DOHH2 (cell line): ENCODE results near the gene CCDC17.

Experiments used
- EZH2phosphoT487 ChIP-seq: fragments of 200-600 bp; sonication (generic); IDR thresholded peaks from 2 replicates; pipeline ENCODE4 v1.6.1; 2017; ENCODE audit warnings: borderline replicate concordance, mild to moderate bottlenecking, antibody characterized with exemption, low read length, moderate library complexity, mixed read lengths
- TF ChIP-seq, protein P1 (sequence below): fragments of 200-600 bp; sonication (generic); IDR thresholded peaks from one replicate; pipeline ENCODE4 v1.5.1; 2014; ENCODE audit warnings: antibody characterized with exemption, mild to moderate bottlenecking, low read depth, low read length; ENCODE audit not compliant: poor library complexity, severe bottlenecking

DNA sequence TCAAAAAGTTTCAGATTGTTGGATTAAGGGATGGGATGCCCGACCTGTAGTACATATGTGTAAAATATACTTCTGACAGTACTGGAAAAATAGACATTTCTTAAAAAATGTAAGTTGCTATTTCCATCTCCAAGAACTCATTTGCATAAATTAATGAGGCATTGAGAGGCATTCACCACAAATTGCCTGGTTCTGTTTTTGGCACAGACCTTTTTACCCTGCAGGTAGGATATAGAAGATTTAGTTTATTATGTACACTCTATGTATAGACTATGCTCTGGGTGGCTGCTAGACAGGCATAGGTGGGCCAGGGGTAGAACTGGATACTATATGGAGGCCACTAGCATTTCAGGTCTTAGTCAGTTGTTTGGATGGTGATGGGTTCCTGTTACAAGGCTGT lies 8.0 kb downstream of the CCDC17 start:
- TF ChIP-seq EZH2phosphoT487 = no peak
- TF ChIP-seq, protein P1, sequence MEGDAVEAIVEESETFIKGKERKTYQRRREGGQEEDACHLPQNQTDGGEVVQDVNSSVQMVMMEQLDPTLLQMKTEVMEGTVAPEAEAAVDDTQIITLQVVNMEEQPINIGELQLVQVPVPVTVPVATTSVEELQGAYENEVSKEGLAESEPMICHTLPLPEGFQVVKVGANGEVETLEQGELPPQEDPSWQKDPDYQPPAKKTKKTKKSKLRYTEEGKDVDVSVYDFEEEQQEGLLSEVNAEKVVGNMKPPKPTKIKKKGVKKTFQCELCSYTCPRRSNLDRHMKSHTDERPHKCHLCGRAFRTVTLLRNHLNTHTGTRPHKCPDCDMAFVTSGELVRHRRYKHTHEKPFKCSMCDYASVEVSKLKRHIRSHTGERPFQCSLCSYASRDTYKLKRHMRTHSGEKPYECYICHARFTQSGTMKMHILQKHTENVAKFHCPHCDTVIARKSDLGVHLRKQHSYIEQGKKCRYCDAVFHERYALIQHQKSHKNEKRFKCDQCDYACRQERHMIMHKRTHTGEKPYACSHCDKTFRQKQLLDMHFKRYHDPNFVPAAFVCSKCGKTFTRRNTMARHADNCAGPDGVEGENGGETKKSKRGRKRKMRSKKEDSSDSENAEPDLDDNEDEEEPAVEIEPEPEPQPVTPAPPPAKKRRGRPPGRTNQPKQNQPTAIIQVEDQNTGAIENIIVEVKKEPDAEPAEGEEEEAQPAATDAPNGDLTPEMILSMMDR = no peak
